MCF 10A (cell line): ENCODE results near the gene LRP6. TPM values are rescaled to one million over a fixed set of nuclear protein-coding genes. Genes with fewer than 3 reads are reported as not detected.

Source experiments
- BruUV-seq: library from RNA; stranded (reverse); fragments of 400-500 nt; replicated peaks from 2 replicates; lab custom pipeline; 2021; lab: Mats Ljungman, UMichigan
- CTCF ChIA-PET: fragments of 300-600 bp; sonication (Branson Sonifier 250); formaldehyde crosslinking; extraction: SDS; loops from one replicate; lab custom pipeline; 2021; ENCODE audit warnings: antibody characterized with exemption, inconsistent platforms; lab: Yijun Ruan, JAX
- POLR2A ChIA-PET: fragments of 300-600, 350-650 bp; sonication (Branson Sonifier 250); formaldehyde crosslinking; extraction: SDS; loops from one replicate; lab custom pipeline; 2020; ENCODE audit warnings: antibody characterized with exemption, inconsistent platforms; lab: Yijun Ruan, JAX
- DNase-seq: peaks from one replicate; pipeline ENCODE4 v3.0.0-alpha.2; 2018; ENCODE audit not compliant: unreplicated experiment
- H3K27ac Mint-ChIP-seq: one replicate; pipeline ENCODE4 v1.8.0; 2022; ENCODE audit warnings: mild to moderate bottlenecking, low read depth, mixed read lengths; ENCODE audit not compliant: unreplicated experiment
- H3K27me3 Mint-ChIP-seq: one replicate; pipeline ENCODE4 v1.8.0; 2022; ENCODE audit warnings: mixed read lengths; ENCODE audit not compliant: insufficient read depth, unreplicated experiment
- H3K36me3 Mint-ChIP-seq: one replicate; pipeline ENCODE4 v1.8.0; 2022; ENCODE audit warnings: mild to moderate bottlenecking, moderate library complexity, mixed read lengths; ENCODE audit not compliant: insufficient read depth, unreplicated experiment
- H3K4me1 Mint-ChIP-seq: one replicate; pipeline ENCODE4 v1.8.0; 2022; ENCODE audit warnings: mixed read lengths; ENCODE audit not compliant: insufficient read depth, unreplicated experiment
- H3K4me3 Mint-ChIP-seq: one replicate; pipeline ENCODE4 v1.8.0; 2022; ENCODE audit warnings: mild to moderate bottlenecking, moderate library complexity, mixed read lengths; ENCODE audit not compliant: unreplicated experiment
- H3K9me3 Mint-ChIP-seq: one replicate; pipeline ENCODE4 v1.8.0; 2022; ENCODE audit warnings: mixed read lengths; ENCODE audit not compliant: unreplicated experiment
- CTCF ChIP-seq: fragments of 200-600 bp; IDR thresholded peaks from one replicate; pipeline ENCODE4 v1.8.0; 2022; ENCODE audit warnings: antibody characterized with exemption, mild to moderate bottlenecking; ENCODE audit not compliant: unreplicated experiment
- intact Hi-C: fragments of 100-400 bp; cut with micrococcal nuclease; formaldehyde crosslinking; loops from 2 replicates; pipeline ENCODE4 v1.14.1; 2022
- total RNA-seq: library from RNA; stranded (reverse); gene quantifications from 2 replicates; pipeline ENCODE4 v1.2.3, GENCODE V29; 2022

The LRP6 gene
- total RNA-seq, 1 experiment from 2014 or later = 24.9 TPM

GRCh38 chr12:12141000-12141399 is 125.8 kb downstream of the LRP6 start:
- H3K4me3 Mint-ChIP-seq = no peak overlapping the region
- ChIA-PET POLR2A (no interaction called here), CTCF (interaction anchor here (1.1 to 1.2 kb wide), 2 partner anchors 30 to 59 kb away, joined by 4 read pairs; no protein-coding TSS in a partner anchor)
- intact Hi-C loops = no loop called here
- no peak for TF ChIP-seq CTCF
- peaks cover 21% of the 10 kb centered on the region for H3K36me3 Mint-ChIP-seq
- H3K9me3 Mint-ChIP-seq = no peaks in the 10 kb centered on the region
- DNase-seq = no peak
- H3K4me1 Mint-ChIP-seq = no peaks in the 10 kb centered on the region
- no peaks in the 10 kb centered on the region for H3K27me3 Mint-ChIP-seq
- H3K27ac Mint-ChIP-seq = no peak overlapping the region
- no TSS peak for BruUV-seq

GRCh38 chr12:12138203-12139154 is 128.4 kb downstream of the LRP6 start:
- DNase-seq = no peak
- Mint-ChIP-seq H3K4me3 (no peak overlapping the region), H3K36me3 (peaks cover 13% of the 10 kb centered on the region), H3K27me3 (no peaks in the 10 kb centered on the region), H3K27ac (no peak overlapping the region), H3K9me3 (no peaks in the 10 kb centered on the region), H3K4me1 (no peaks in the 10 kb centered on the region)
- no peak for TF ChIP-seq CTCF
- intact Hi-C loops = no loop called here
- CTCF ChIA-PET = interaction anchor here (0.6 to 1.5 kb wide), 3 partner anchors 12 to 189 kb away, joined by 3 to 5 read pairs (median 3); no protein-coding TSS in a partner anchor
- BruUV-seq = no TSS peak
- POLR2A ChIA-PET = interaction anchor here (0.7 kb wide), 1 partner anchor 1115 kb away, joined by 4 read pairs; no protein-coding TSS in a partner anchor

GRCh38 chr12:12133785-12134184 is 133.1 kb downstream of the LRP6 start:
- intact Hi-C loops = no loop called here
- Mint-ChIP-seq H3K36me3 (peaks cover 39% of the 10 kb centered on the region), H3K27me3 (no peaks in the 10 kb centered on the region), H3K27ac (no peak overlapping the region), H3K4me3 (no peak overlapping the region), H3K9me3 (no peaks in the 10 kb centered on the region), H3K4me1 (no peaks in the 10 kb centered on the region)
- no TSS peak for BruUV-seq
- POLR2A ChIA-PET = no interaction called here
- TF ChIP-seq CTCF = no peak
- DNase-seq = no peak
- CTCF ChIA-PET = interaction anchor here (1.0 kb wide), 1 partner anchor 194 kb away, joined by 5 read pairs; no protein-coding TSS in a partner anchor

- no peaks in the 10 kb centered on the region for H3K4me1 Mint-ChIP-seq
- no peak for TF ChIP-seq CTCF
- no peak overlapping the region for H3K27ac Mint-ChIP-seq
- H3K27me3 Mint-ChIP-seq = no peaks in the 10 kb centered on the region
- CTCF ChIA-PET = interaction anchor here (1.0 kb wide), 1 partner anchor 194 kb away, joined by 5 read pairs; no protein-coding TSS in a partner anchor
- no TSS peak for BruUV-seq
- POLR2A ChIA-PET = no interaction called here
- intact Hi-C loops = no loop called here
- no peak for DNase-seq
- no peak overlapping the region for H3K4me3 Mint-ChIP-seq
- peaks cover 40% of the 10 kb centered on the region for H3K36me3 Mint-ChIP-seq
- no peaks in the 10 kb centered on the region for H3K9me3 Mint-ChIP-seq
Measured at GRCh38 chr12:12133259-12133658, 133.6 kb downstream of the LRP6 start.
